B cell (primary cell): Measurements from ENCODE around the gene STPG3. TPM values are rescaled to one million over a fixed set of nuclear protein-coding genes. Genes with fewer than 3 reads are reported as not detected.

ENCODE experiments used
- ATAC-seq: fragments of 200-7000 bp; cut with Tn5 transposase; one replicate; pipeline ENCODE4 v1.10.0; 2021; ENCODE audit warnings: low read depth, mild to moderate bottlenecking, moderate number of reproducible peaks, moderate library complexity
- CTCF ChIA-PET: fragments of 350-600 bp; sonication (Branson Sonifier 250); formaldehyde crosslinking; loops from one replicate; lab custom pipeline; 2021; ENCODE audit warnings: antibody characterized with exemption, inconsistent platforms; lab: Charles Lee
- POLR2A ChIA-PET: fragments of 350-600 bp; sonication (Branson Sonifier 250); formaldehyde crosslinking; loops from one replicate; lab custom pipeline; 2021; ENCODE audit warnings: antibody characterized with exemption; lab: Charles Lee
- DNase-seq: peaks from one replicate; pipeline ENCODE4 v3.0.0; 2013
- H2AFZ ChIP-seq: 2 replicates; pipeline ENCODE4 v1.6.1; 2012; ENCODE audit warnings: mild to moderate bottlenecking, low read depth, low read length; ENCODE audit not compliant: insufficient read depth, poor library complexity, severe bottlenecking
- H3K27ac ChIP-seq, 2 donors: 1 replicate in 1 of 2; 2 replicates in 1 of 2; pipeline ENCODE4 v1.5.1; 2012 to 2013; ENCODE audit warnings: low read length in 2 of 2, mild to moderate bottlenecking in 2 of 2, moderate library complexity in 1 of 2
- H3K27me3 ChIP-seq, 4 experiments: fragments of 200-600 bp in 1 of 4; sonication (generic) in 1 of 4; replicated peaks in 1 of 4; 1 replicate in 2 of 4; 2 replicates in 2 of 4; pipeline versions ENCODE4 v1.6.1 to v1.7.0; 2013 to 2016; ENCODE audit warnings: low read length in 3 of 4, mild to moderate bottlenecking in 2 of 4, mixed read lengths in 1 of 4, moderate library complexity in 1 of 4; ENCODE audit not compliant: insufficient read depth in 4 of 4, control insufficient read depth in 3 of 4; ENCODE audit errors: control extremely low read depth in 1 of 4
- H3K36me3 ChIP-seq, 2 experiments: replicated peaks in 1 of 2; 1 replicate in 1 of 2; 2 replicates in 1 of 2; pipeline versions ENCODE4 v1.6.1 to v1.7.1; 2013; ENCODE audit warnings: low read length in 1 of 2; ENCODE audit not compliant: insufficient read depth in 2 of 2, control insufficient read depth in 1 of 2; ENCODE audit errors: control extremely low read depth in 1 of 2, extremely low read depth in 1 of 2
- H3K4me1 ChIP-seq, 2 donors: fragments of 200-600 bp in 1 of 2; sonication (generic) in 1 of 2; 1 replicate in 1 of 2; 2 replicates in 1 of 2; pipeline versions ENCODE4 v1.5.1 to v1.6.1; 2013 to 2017; ENCODE audit warnings: low read length in 2 of 2; ENCODE audit not compliant: control insufficient read depth in 2 of 2, insufficient read depth in 2 of 2
- H3K4me2 ChIP-seq: replicated peaks from 2 replicates; pipeline ENCODE3; 2012; ENCODE audit warnings: mild to moderate bottlenecking, low read depth, low read length; ENCODE audit not compliant: poor library complexity, severe bottlenecking
- H3K4me3 ChIP-seq, 5 experiments: fragments of 200-600 bp in 1 of 5; sonication (generic) in 1 of 5; 1 replicate in 3 of 5; 2 replicates in 2 of 5; pipeline versions ENCODE4 v1.5.1 to v1.7.0; 2011 to 2016; ENCODE audit warnings: low read length in 4 of 5, mild to moderate bottlenecking in 4 of 5, low read depth in 2 of 5, control low read depth in 1 of 5, moderate library complexity in 1 of 5; ENCODE audit not compliant: insufficient read depth in 1 of 5; ENCODE audit errors: control extremely low read depth in 1 of 5, extremely low read depth in 1 of 5
- H3K79me2 ChIP-seq: fragments of 200-600 bp; sonication (generic); one replicate; pipeline ENCODE4 v1.6.0; 2016; ENCODE audit warnings: low read length; ENCODE audit not compliant: control insufficient read depth, insufficient read depth
- H3K9ac ChIP-seq: fragments of 200-600 bp; sonication (generic); 2 replicates; pipeline ENCODE4 v1.6.1; 2017; ENCODE audit warnings: mild to moderate bottlenecking, low read length, moderate library complexity
- H3K9me3 ChIP-seq, 3 donors: one replicate each; pipeline versions ENCODE4 v1.6.1 to v1.7.1; 2013; ENCODE audit warnings: low read length in 2 of 3; ENCODE audit not compliant: control insufficient read depth in 2 of 3, insufficient read depth in 1 of 3; ENCODE audit errors: control extremely low read depth in 1 of 3
- H4K20me1 ChIP-seq: 2 replicates; pipeline ENCODE4 v1.6.0; 2012; ENCODE audit warnings: mild to moderate bottlenecking, low read length; ENCODE audit not compliant: insufficient read depth, control insufficient read depth, poor library complexity, severe bottlenecking
- H3K27ac Mint-ChIP-seq: one replicate; pipeline ENCODE4 v1.8.0; 2021; ENCODE audit warnings: mixed read lengths
- H3K27me3 Mint-ChIP-seq: one replicate; pipeline ENCODE4 v1.8.0; 2021; ENCODE audit warnings: mixed read lengths
- H3K4me1 Mint-ChIP-seq: one replicate; pipeline ENCODE4 v1.8.0; 2021; ENCODE audit warnings: mixed read lengths
- H3K4me3 Mint-ChIP-seq: one replicate; pipeline ENCODE4 v1.8.0; 2021; ENCODE audit warnings: mixed read lengths
- H3K9me3 Mint-ChIP-seq: one replicate; pipeline ENCODE4 v1.8.0; 2022; ENCODE audit warnings: mixed read lengths; ENCODE audit not compliant: insufficient read depth
- EZH2 ChIP-seq: IDR thresholded peaks from 2 replicates; pipeline ENCODE4 v1.6.1; 2012; ENCODE audit warnings: borderline replicate concordance, low read depth, mild to moderate bottlenecking, moderate library complexity, low read length; ENCODE audit not compliant: insufficient read depth, poor library complexity, severe bottlenecking
- WGBS: methylation state at CpG from one replicate; pipeline ENCODE4 v1.1.5; 2013; ENCODE audit warnings: missing lambda C conversion rate; ENCODE audit not compliant: insufficient coverage; 5-methylcytosine and 5-hydroxymethylcytosine counted together
- intact Hi-C: fragments of 100-400 bp; cut with micrococcal nuclease; formaldehyde crosslinking; loops from one replicate; pipeline ENCODE4 v1.10.0; 2022
- polyA plus RNA-seq: library from polyadenylated mRNA; depleted of rRNA; stranded (reverse); fragments of >200 nt; gene quantifications from 2 replicates; pipeline ENCODE4 v1.2.3, GENCODE V29; 2012
- total RNA-seq, 2 donors: library from RNA; stranded (reverse); fragments of 120-200 nt in 1 of 2; gene quantifications; 1 replicate in 1 of 2; 2 replicates in 1 of 2; pipeline versions ENCODE4 v1.2.3 to v1.2.4, GENCODE V29; 2013 to 2022
- TF ChIP-seq, protein P1 (sequence below): fragments of 200-600 bp; IDR thresholded peaks from one replicate; pipeline ENCODE4 v1.8.0; 2022; ENCODE audit warnings: antibody characterized with exemption, mild to moderate bottlenecking

Gene STPG3
- total and polyA plus RNA-seq, 2 donors (not counting 1 experiment from before 2014, with no cell fraction given): not detected

DNA sequence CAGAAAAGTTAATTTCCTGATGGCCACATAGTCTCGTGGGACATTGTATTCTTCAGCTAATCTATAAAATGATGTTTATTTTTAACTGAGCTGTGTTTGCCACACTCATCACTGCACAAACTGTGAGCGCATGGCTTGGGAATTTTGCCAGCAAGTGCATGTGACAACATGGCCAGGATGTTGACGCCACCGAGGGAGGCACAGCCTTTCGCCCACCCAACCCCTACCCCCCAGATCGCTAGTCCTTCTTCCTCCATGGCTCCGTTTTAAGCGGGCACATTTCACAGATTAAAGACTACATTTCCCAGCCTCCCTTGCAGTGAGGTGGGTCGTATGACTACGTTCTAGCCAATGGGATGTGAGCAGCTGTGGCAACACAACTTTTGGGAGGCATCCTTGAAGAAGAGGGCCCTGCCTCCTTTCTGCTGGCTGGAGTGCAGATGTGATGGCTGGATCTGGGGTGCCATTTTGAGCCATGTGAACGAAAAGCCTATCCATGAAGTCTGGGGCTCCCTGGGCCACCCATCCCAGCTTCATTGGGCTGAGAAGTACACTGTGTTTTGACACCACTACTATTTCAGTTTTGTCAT, 43.1 kb downstream of the STPG3 start:
- Histone ChIP-seq H3K4me2 (peak overlapping the region; percentile 95), H3K27me3 (peaks cover 0 to 48% (median 26%) of the 10 kb centered on the region in 4 experiments), H3K9ac (no peak overlapping the region), H3K9me3 (peaks cover 0 to 26% (median 4%) of the 10 kb centered on the region in 3 donors), H4K20me1 (peaks cover 9% of the 10 kb centered on the region), H3K27ac (no peak overlapping the region), H3K4me3 (no peak overlapping the region), H3K4me1 (peaks cover 25 to 28% of the 10 kb centered on the region in 2 donors), H2AFZ (peak overlapping the region; percentile 64), H3K36me3 (no peaks in the 10 kb centered on the region), H3K79me2 (no peaks in the 10 kb centered on the region)
- no peaks in the 10 kb centered on the region for H3K9me3 Mint-ChIP-seq
- 38% methylated on average over 7 of the region's 11 CpGs for WGBS
- ATAC-seq (no peak), DNase-seq (peak; percentile 53)
- CTCF ChIA-PET: interaction anchor here (1.1 to 1.3 kb wide), 2 partner anchors 18 to 151 kb away, joined by 3 read pairs; no protein-coding TSS in a partner anchor
- peaks cover 15% of the 10 kb centered on the region for H3K4me1 Mint-ChIP-seq
- TF ChIP-seq, protein P1, sequence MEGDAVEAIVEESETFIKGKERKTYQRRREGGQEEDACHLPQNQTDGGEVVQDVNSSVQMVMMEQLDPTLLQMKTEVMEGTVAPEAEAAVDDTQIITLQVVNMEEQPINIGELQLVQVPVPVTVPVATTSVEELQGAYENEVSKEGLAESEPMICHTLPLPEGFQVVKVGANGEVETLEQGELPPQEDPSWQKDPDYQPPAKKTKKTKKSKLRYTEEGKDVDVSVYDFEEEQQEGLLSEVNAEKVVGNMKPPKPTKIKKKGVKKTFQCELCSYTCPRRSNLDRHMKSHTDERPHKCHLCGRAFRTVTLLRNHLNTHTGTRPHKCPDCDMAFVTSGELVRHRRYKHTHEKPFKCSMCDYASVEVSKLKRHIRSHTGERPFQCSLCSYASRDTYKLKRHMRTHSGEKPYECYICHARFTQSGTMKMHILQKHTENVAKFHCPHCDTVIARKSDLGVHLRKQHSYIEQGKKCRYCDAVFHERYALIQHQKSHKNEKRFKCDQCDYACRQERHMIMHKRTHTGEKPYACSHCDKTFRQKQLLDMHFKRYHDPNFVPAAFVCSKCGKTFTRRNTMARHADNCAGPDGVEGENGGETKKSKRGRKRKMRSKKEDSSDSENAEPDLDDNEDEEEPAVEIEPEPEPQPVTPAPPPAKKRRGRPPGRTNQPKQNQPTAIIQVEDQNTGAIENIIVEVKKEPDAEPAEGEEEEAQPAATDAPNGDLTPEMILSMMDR: no peak
- TF ChIP-seq EZH2: no peak
- peak overlapping the region; percentile 73 for H3K4me3 Mint-ChIP-seq
- H3K27ac Mint-ChIP-seq: peak overlapping the region; percentile 26
- POLR2A ChIA-PET: interaction anchor here (0.5 kb wide), 1 partner anchor 252 kb away, joined by 6 read pairs; no protein-coding TSS in a partner anchor
- intact Hi-C loops: loop anchor here (10.0 kb wide), 1 partner anchor 241 kb away; no protein-coding TSS in a partner anchor
- peaks cover 27% of the 10 kb centered on the region for H3K27me3 Mint-ChIP-seq
